ENCODE results near the gene SCN4A.

DNA sequence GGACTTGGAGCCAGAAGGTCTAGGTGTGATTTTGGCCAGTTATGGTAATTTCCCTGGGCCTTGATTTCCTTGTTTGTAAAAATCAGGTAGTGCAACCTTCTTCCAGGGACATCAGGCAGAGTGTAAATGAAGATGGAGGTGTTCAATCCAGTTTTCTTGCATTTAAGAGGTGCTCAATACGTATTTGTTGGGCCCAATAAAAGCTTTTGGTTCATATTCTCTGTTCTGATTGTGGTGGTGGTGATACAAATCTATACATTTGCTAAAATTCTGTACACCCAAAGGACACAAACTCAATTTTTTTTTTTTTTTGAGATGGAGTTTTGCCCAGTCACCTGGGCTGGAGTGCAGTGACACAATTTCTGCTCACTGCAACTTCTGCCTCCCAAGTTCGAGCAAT is 46.6 kb downstream of the SCN4A start:
- TF ChIP-seq POLR2AphosphoS5 (IDR thresholded peaks at IDR 0.05) (no peak), POLR2A (IDR thresholded peaks at IDR 0.05; ENCODE audit: low read depth) (no peak), EP300 (IDR thresholded peaks at IDR 0.05) (no peak)
- TF ChIP-seq, protein P1, sequence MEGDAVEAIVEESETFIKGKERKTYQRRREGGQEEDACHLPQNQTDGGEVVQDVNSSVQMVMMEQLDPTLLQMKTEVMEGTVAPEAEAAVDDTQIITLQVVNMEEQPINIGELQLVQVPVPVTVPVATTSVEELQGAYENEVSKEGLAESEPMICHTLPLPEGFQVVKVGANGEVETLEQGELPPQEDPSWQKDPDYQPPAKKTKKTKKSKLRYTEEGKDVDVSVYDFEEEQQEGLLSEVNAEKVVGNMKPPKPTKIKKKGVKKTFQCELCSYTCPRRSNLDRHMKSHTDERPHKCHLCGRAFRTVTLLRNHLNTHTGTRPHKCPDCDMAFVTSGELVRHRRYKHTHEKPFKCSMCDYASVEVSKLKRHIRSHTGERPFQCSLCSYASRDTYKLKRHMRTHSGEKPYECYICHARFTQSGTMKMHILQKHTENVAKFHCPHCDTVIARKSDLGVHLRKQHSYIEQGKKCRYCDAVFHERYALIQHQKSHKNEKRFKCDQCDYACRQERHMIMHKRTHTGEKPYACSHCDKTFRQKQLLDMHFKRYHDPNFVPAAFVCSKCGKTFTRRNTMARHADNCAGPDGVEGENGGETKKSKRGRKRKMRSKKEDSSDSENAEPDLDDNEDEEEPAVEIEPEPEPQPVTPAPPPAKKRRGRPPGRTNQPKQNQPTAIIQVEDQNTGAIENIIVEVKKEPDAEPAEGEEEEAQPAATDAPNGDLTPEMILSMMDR (IDR thresholded peaks at IDR 0.05) = no peak

Data from esophagus muscularis mucosa (tissue), 4 donors.